GM12878 (cell line): ENCODE results near the gene NTM. TPM values are rescaled to one million over a fixed set of nuclear protein-coding genes. Genes with fewer than 3 reads are reported as not detected.

Source experiments
- ATAC-seq: fragments of 200-7000 bp; cut with Tn5 transposase; 3 replicates; pipeline ENCODE4 v1.9.1; 2020; ENCODE audit warnings: mild to moderate bottlenecking, moderate library complexity
- BruUV-seq: library from RNA; stranded (reverse); fragments of 400-500 nt; replicated peaks from 2 replicates; lab custom pipeline; 2021; lab: Mats Ljungman, UMichigan
- CTCF ChIA-PET: fragments of 300-600 bp; sonication (Branson Sonifier 250); formaldehyde crosslinking; extraction: SDS; loops from one replicate; lab custom pipeline; 2021; ENCODE audit warnings: inconsistent platforms; lab: Yijun Ruan, JAX
- POLR2A ChIA-PET: fragments of 350-600 bp; formaldehyde crosslinking; extraction: SDS; loops from one replicate; lab custom pipeline; 2021; ENCODE audit warnings: inconsistent platforms; lab: Charles Lee
- RAD21 ChIA-PET: fragments of 300-600 bp; sonication (Branson Sonifier 250); formaldehyde crosslinking; loops from one replicate; lab custom pipeline; 2023; ENCODE audit warnings: antibody characterized with exemption; ENCODE audit not compliant: unreplicated experiment; lab: Charles Lee
- SMC1A ChIA-PET: fragments of 300-600 bp; sonication (Branson Sonifier 250); formaldehyde crosslinking; loops from one replicate; lab custom pipeline; 2023; ENCODE audit not compliant: unreplicated experiment, uncharacterized antibody; lab: Charles Lee
- DNase-seq: peaks from one replicate; pipeline ENCODE4 v3.0.0-alpha.2; 2011; ENCODE audit warnings: low read depth, low spot score
- FAIRE-seq: peaks from 3 replicates; lab custom pipeline; 2011; peaks lifted over from hg19 to GRCh38; lab: Jason Lieb, UNC
- H2AFZ ChIP-seq: 2 replicates; pipeline ENCODE4 v1.6.0; 2011; ENCODE audit warnings: low read depth, low read length, control low read depth; ENCODE audit not compliant: control insufficient read depth
- H3K27ac ChIP-seq: 2 replicates; pipeline ENCODE4 v1.5.1; 2011; ENCODE audit warnings: control low read depth; ENCODE audit not compliant: control insufficient read depth, insufficient read depth
- H3K27me3 ChIP-seq, 2 experiments: replicated peaks in 1 of 2; 2 replicates each; pipeline versions ENCODE4 v1.6.0 to v1.6.1; 2011; ENCODE audit warnings: low read length in 1 of 2; ENCODE audit not compliant: control insufficient read depth in 2 of 2, insufficient read depth in 2 of 2
- H3K36me3 ChIP-seq, 2 experiments: 2 replicates each; pipeline ENCODE4 v1.5.1; 2011; ENCODE audit warnings: low read length in 1 of 2; ENCODE audit not compliant: control insufficient read depth in 2 of 2, insufficient read depth in 2 of 2
- H3K4me1 ChIP-seq: 2 replicates; pipeline ENCODE4 v1.6.1; 2011; ENCODE audit warnings: mild to moderate bottlenecking, low read length, moderate library complexity, mixed read lengths; ENCODE audit not compliant: control insufficient read depth, insufficient read depth
- H3K4me2 ChIP-seq: 2 replicates; pipeline ENCODE4 v1.6.0; 2011; ENCODE audit warnings: control low read depth; ENCODE audit not compliant: control insufficient read depth, insufficient read depth
- H3K4me3 ChIP-seq: fragments of 200-600 bp; sonication (generic); 2 replicates; pipeline ENCODE4 v1.5.1; 2016
- H3K79me2 ChIP-seq: 2 replicates; pipeline ENCODE4 v1.6.0; 2011; ENCODE audit warnings: low read length; ENCODE audit not compliant: control insufficient read depth, insufficient read depth
- H3K9ac ChIP-seq: 2 replicates; pipeline ENCODE4 v1.8.0; 2011; ENCODE audit warnings: low read length, control low read depth, mixed read lengths; ENCODE audit not compliant: control insufficient read depth, insufficient read depth
- H3K9me3 ChIP-seq: replicated peaks from 3 replicates; pipeline ENCODE4 v1.5.1; 2011; ENCODE audit warnings: mild to moderate bottlenecking, low read length; ENCODE audit not compliant: control insufficient read depth, insufficient read depth
- H4K20me1 ChIP-seq: 2 replicates; pipeline ENCODE4 v1.6.0; 2011; ENCODE audit not compliant: control insufficient read depth, insufficient read depth
- BCL3 ChIP-seq: IDR thresholded peaks from 2 replicates; pipeline ENCODE4 v1.6.1; 2011; ENCODE audit warnings: borderline replicate concordance, low read depth, mild to moderate bottlenecking, moderate library complexity, low read length; ENCODE audit not compliant: insufficient read depth, poor library complexity, severe bottlenecking
- CEBPZ ChIP-seq: fragments of 150-350 bp; IDR thresholded peaks from 2 replicates; pipeline ENCODE4 v1.6.1; 2016; ENCODE audit warnings: low read depth, low read length
- CHD2 ChIP-seq: IDR thresholded peaks from 2 replicates; pipeline ENCODE4 v1.6.1; 2011; ENCODE audit warnings: low read depth, low read length, improper control_type of control experiment, borderline replicate concordance
- CREM ChIP-seq: IDR thresholded peaks from 2 replicates; pipeline ENCODE4 v1.6.1; 2014; ENCODE audit warnings: antibody characterized with exemption, low read depth
- E2F4 ChIP-seq: IDR thresholded peaks from 2 replicates; pipeline ENCODE4 v1.6.1; 2012; ENCODE audit warnings: low read depth, low read length, improper control_type of control experiment
- JUNB ChIP-seq: IDR thresholded peaks from 2 replicates; pipeline ENCODE4 v1.6.1; 2016; ENCODE audit warnings: antibody characterized with exemption, mild to moderate bottlenecking
- JUND ChIP-seq: IDR thresholded peaks from 2 replicates; pipeline ENCODE4 v1.6.1; 2012; ENCODE audit warnings: low read depth, mild to moderate bottlenecking, low read length, improper control_type of control experiment, moderate library complexity
- LARP7 ChIP-seq: fragments of 450-650 bp; IDR thresholded peaks from 2 replicates; pipeline ENCODE4 v1.6.1; 2017; ENCODE audit warnings: mild to moderate bottlenecking
- NFIC ChIP-seq: IDR thresholded peaks from 2 replicates; pipeline ENCODE4 v1.6.1; 2012; ENCODE audit warnings: low read depth, mild to moderate bottlenecking, inconsistent platforms, low read length, moderate library complexity
- NKRF ChIP-seq: fragments of 450-650 bp; conservative IDR thresholded peaks from 2 replicates; pipeline ENCODE4 v1.6.1; 2017; ENCODE audit warnings: mild to moderate bottlenecking, moderate library complexity
- NR2C1 ChIP-seq: fragments of 450-650 bp; IDR thresholded peaks from 2 replicates; pipeline ENCODE4 v1.6.1; 2017; ENCODE audit warnings: antibody characterized with exemption, mild to moderate bottlenecking, moderate library complexity
- STAT1 ChIP-seq: fragments of 450-650 bp; conservative IDR thresholded peaks from 2 replicates; pipeline ENCODE4 v1.6.1; 2014; ENCODE audit warnings: antibody characterized with exemption, mild to moderate bottlenecking
- TAF1 ChIP-seq: IDR thresholded peaks from 2 replicates; pipeline ENCODE4 v1.6.1; 2011; ENCODE audit warnings: mild to moderate bottlenecking, low read depth, low read length, borderline replicate concordance
- WGBS: methylation state at CpG from one replicate; pipeline ENCODE4 v1.1.6; 2016; ENCODE audit warnings: low lambda C conversion rate; ENCODE audit not compliant: insufficient replicate concordance, insufficient coverage; ENCODE audit errors: missing lambda C conversion rate; 5-methylcytosine and 5-hydroxymethylcytosine counted together
- in situ Hi-C: fragments of 300-500 bp; cut with MboI; formaldehyde crosslinking; loops from 9 replicates; pipeline ENCODE4 v1.14.3; 2018; ENCODE audit warnings: mixed read lengths
- intact Hi-C: fragments of 100-400 bp; cut with micrococcal nuclease; formaldehyde crosslinking; loops from one replicate; pipeline ENCODE4 v1.14.2; 2022; ENCODE audit not compliant: unreplicated experiment
- polyA plus RNA-seq, 11 experiments: library from polyadenylated mRNA; depleted of rRNA in 4 of 11; unstranded in 6 of 11; stranded (reverse) in 5 of 11; fragments of >200 nt; fragmentation: Nextera tagmentation in 4 of 11; fragmentation: Illumina TruSeq in 1 of 11; extraction: Ambion mirVana in 4 of 11; extraction: Trizol in 1 of 11; gene quantifications; 1 replicate in 1 of 11; 2 replicates in 10 of 11; pipeline versions ENCODE4 v1.2.1 to v1.2.3, GENCODE V29; 2011 to 2016; ENCODE audit warnings: inconsistent platforms in 2 of 11, missing spikeins in 2 of 11, low read depth in 1 of 11
- total RNA-seq, 4 experiments: library from RNA; depleted of rRNA in 3 of 4; stranded (reverse); fragments of >200 nt in 3 of 4; fragmentation: Illumina TruSeq in 1 of 4; extraction: Trizol in 1 of 4; gene quantifications; 2 replicates each; pipeline versions ENCODE4 v1.2.1 to v1.2.3, GENCODE V29; 2013 to 2021

Gene NTM
- total and polyA plus RNA-seq, 10 of the 15 experiments (the other 5 are each of a cell fraction or from before 2014, with no cell fraction given) = not detected

GRCh38 chr11:132260636-132261035, 890.2 kb downstream of the NTM start (continued):
- TF ChIP-seq STAT1 (no peak), CREM (no peak), TAF1 (no peak), JUND (no peak)

DNA sequence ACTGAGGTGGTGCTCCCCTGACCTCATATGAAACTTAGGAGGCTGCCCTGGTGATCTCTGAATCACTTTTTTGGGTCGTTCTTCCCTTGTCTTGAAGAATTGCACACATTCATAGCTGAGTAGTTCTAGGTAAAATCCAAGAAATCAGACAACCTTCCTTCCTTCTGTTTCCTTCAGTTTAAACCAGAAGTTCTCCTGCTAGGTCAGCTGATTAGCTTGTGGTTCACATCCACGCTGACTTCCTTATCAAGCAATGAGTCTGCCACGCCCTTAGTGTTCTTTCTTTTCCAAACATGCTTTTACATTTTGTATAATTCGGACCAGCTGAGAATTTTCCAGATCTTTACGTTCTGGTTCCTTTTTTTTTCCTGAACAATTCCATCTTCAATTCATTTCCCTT, 892.8 kb downstream of the NTM start:
- Histone ChIP-seq H3K27me3 (peaks cover 2 to 3% of the 10 kb centered on the region in 2 experiments; a peak in 2 of 4 replicates), H2AFZ (no peak overlapping the region), H4K20me1 (no peaks in the 10 kb centered on the region)
- no TSS peak for BruUV-seq
- intact Hi-C loops = no loop called here
- FAIRE-seq = no peak
- DNase-seq = no peak
- TF ChIP-seq NFIC (no peak), NKRF (no peak), CEBPZ (no peak), LARP7 (no peak), BCL3 (no peak), NR2C1 (no peak), E2F4 (no peak), JUNB (no peak), CHD2 (no peak)
- TF ChIP-seq, all 136 proteins: peak for 0
- ChIA-PET RAD21 (no interaction called here), SMC1A (interaction anchor here (0.6 to 1.1 kb wide), 3 partner anchors 18 to 137 kb away, joined by 3 to 6 read pairs (median 3); no protein-coding TSS in a partner anchor), POLR2A (no interaction called here), CTCF (interaction anchor here (1.7 kb wide), 1 partner anchor 15 kb away, joined by 4 read pairs; no protein-coding TSS in a partner anchor)
- no peak overlapping the region for H3K27ac ChIP-seq
- WGBS = 0% methylated on average over 5 of the region's 5 CpGs
- in situ Hi-C loops = no loop called here
- H3K9ac ChIP-seq = no peak overlapping the region
- H3K4me3 ChIP-seq = no peak overlapping the region
- no peaks in the 10 kb centered on the region for H3K4me1 ChIP-seq
- H3K79me2 ChIP-seq = no peaks in the 10 kb centered on the region
- no peaks in the 10 kb centered on the region for H3K9me3 ChIP-seq
- no peaks in the 10 kb centered on the region for H3K36me3 ChIP-seq
- H3K4me2 ChIP-seq = no peak overlapping the region
- ATAC-seq = no peak
